HL-60 (cell line): ENCODE data around the gene SLC26A3.

Experiments used
- POLR2AphosphoS5 ChIP-seq: IDR thresholded peaks from 2 replicates; pipeline ENCODE4 v1.6.1; 2012; ENCODE audit warnings: low read depth
- REST ChIP-seq: IDR thresholded peaks from 2 replicates; pipeline ENCODE4 v1.6.1; 2012; ENCODE audit warnings: low read depth; ENCODE audit not compliant: insufficient replicate concordance
- TF ChIP-seq, protein P1 (sequence below): IDR thresholded peaks from one replicate; pipeline ENCODE4 v1.5.1; 2011; ENCODE audit warnings: low read length, control low read depth, inconsistent platforms; ENCODE audit not compliant: insufficient read depth

DNA sequence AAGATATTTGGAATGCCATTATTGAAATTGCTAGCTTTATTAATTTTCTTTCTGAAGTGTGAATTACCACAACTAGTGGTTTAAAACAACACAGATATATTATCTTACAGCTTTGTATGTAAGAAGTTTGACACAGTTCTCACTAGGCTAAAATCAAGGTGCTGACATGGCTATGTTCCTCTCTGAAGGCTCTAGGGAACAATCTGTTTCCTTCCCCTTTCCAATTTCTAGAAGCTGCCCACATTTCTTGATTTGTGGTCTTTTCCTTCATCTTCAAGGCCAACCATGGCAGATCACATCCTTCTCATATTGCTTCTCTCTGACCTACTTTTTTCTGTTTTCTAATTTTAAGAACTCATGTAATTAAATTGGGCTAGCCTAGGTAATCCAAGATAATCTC lies 43.3 kb upstream of the SLC26A3 start:
- TF ChIP-seq, protein P1, sequence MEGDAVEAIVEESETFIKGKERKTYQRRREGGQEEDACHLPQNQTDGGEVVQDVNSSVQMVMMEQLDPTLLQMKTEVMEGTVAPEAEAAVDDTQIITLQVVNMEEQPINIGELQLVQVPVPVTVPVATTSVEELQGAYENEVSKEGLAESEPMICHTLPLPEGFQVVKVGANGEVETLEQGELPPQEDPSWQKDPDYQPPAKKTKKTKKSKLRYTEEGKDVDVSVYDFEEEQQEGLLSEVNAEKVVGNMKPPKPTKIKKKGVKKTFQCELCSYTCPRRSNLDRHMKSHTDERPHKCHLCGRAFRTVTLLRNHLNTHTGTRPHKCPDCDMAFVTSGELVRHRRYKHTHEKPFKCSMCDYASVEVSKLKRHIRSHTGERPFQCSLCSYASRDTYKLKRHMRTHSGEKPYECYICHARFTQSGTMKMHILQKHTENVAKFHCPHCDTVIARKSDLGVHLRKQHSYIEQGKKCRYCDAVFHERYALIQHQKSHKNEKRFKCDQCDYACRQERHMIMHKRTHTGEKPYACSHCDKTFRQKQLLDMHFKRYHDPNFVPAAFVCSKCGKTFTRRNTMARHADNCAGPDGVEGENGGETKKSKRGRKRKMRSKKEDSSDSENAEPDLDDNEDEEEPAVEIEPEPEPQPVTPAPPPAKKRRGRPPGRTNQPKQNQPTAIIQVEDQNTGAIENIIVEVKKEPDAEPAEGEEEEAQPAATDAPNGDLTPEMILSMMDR, result no peak
- no peak for TF ChIP-seq POLR2AphosphoS5
- TF ChIP-seq REST, result no peak
